Measurements from ENCODE around the gene NCOA5.
"Not testable (repeated sequence)": the region's sequence is repeated elsewhere in the genome, so short reads cannot be mapped to it uniquely, and the experiment has no call there.

NCOA5 gene

DNA sequence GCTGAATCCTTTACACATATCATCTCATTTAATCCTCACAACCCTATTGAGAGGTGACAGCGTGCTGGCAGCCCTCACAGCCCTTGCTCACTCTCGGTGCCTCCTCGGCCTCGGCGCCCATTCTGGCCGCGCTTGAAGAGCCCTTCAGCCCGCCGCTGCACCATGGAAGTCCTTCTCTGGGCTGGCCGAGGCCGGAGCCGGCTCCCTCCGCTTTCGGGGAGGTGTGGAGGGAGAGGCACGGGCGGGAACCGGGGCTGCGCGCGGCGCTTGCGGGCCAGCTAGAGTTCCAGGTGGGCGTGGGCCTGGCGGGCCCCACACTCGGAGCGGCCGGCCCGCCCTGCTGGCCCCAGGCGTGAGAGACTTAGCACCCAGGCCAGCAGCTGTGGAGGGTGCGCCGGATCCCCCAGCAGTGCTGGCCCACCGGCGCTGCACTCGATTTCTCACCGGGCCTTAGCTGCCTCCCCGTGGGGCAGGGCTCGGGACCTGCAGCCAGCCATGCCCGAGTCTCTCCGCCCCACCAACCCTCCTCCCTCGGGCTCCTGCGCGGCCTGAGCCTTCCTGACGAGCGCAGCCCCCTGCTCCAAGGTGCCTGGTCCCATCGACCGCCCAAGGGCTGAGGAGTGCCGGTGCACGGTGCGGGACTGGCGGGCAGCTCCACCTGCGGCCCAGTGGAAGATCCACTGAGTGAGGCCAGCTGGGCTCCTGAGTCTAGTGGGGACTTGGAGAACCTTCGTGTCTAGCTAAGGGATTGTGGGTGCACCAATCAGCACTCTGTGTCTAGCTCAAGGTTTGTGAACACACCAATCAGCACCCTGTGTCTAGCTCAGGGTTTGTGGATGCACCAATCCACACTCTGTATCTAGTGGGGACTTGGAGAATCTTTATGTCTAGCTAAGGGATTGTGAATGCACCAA, 2.1 kb upstream of the NCOA5 start:
- not testable (repeated sequence) for DNase-seq (ENCODE audit: low read depth)

DNA sequence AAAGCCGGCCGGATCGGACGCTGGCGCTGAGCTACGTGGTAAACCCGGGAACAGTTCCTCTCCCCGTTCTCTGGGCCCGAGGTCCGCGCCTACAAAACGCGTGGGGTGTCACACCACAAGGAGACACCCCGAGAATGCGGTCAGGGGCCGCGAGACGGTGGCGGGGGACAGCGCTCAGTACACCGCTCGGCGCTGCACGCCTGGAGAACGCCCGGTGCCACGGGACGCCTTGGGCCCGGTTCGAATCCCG, 670 bp downstream of the NCOA5 start:
- no peak for DNase-seq (ENCODE audit: low read depth)

DNA sequence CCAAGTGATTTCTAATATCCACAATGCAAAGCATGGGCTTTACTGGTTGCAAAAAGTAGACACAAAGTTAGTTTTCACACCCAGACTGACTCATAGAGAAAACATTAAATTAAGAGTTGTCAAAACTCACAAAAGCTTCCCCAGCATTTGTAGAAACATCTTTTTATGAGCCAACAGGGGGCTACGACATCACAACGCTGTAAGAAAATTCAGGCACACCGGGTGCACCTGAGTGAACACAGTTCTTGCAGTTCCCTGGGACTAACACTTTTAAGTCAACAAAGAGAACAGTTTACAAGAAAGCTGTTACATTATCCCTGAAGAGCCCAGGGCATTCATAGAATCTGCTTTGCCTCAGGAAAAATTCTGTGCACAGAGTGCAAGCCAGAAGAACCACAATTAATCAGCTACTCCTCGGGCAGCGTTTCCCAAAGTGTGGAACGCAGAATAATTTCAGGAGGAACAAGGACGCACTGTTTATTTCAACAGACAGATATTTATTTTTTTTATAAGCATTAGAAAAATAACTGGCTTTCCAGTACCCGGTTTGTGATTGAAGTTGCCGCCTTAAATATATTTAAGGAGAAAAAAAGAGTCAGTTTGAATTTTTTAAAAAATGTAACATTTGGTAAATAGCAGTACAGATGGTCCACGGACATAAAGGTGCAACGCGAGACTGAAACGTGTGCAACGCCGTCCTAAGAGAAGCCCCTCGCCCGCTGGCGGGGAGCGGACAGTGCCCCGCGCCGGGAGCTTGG, 1.2 kb downstream of the NCOA5 start:
- DNase-seq (ENCODE audit: low read depth), result peak; percentile 24

DNA sequence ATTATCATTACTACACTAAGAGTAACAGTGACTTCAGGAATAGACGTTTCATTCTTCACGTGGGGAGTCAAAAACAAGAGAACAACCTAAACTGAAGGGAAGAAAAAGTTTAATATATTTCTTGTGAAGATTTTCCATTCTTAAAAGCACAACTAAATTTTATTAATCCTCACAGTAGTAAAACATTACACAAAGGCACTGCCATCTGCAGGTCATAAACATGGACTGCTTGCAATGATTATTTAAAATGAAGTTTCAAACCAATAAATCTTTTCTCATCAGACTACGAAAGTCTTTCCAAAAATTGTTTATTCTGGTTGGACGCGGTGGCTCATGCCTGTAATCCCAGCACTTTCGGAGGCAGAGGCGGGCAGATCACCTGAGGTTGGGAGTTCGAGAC, 2.6 kb downstream of the NCOA5 start:
- peak; percentile 14 for DNase-seq (ENCODE audit: low read depth)

DNA sequence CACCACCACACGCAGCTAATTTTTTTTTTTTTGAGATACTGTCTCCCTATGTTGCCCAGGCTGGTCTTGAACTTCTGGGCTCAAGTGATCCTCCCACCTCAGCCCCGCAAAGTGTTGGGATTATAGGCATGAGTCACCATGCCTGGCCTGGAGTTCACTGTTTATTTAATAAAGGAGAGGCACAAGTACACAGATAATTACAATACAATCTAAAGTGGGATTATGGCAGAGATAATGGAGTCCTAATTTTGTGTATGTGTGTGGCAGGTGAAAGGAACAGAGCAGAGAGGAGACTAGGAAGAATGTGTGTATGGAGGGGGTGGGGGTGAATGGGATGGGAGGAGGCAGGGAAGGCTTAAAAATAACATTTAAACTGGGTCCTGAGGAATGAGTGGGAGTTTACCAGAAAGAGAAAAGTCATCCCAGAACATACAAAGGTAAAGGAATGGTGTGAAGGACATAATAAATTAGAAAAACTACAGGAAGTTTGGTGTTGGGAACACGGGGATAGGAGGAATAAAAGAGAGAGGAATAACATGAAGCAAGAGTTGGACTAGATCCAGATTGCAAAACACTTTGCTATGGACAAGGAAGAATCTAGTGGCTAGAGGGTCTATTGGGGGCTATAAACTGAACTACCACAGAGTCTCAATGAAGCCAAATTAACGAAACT, 4.4 kb downstream of the NCOA5 start:
- peak; percentile 21 for DNase-seq (ENCODE audit: low read depth)

DNA sequence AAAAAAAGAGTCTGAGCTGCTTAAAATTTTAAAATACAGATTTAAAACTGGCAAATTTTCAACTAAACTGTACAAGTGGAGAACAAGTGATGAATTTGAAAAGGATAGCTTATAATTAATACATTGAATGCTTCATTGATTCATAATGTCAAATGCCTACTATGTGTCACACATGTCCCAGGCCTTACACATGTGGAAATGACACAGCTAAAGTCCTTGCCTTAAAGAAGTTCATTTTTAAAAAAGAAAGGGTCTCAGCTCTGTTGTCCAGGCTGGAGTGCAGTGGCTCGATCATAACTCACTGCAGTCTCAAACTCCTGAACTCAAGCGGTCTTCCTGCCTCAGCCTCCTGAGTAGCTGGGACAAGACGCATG, 5.0 kb downstream of the NCOA5 start:
- DNase-seq (ENCODE audit: low read depth), result no peak

DNA sequence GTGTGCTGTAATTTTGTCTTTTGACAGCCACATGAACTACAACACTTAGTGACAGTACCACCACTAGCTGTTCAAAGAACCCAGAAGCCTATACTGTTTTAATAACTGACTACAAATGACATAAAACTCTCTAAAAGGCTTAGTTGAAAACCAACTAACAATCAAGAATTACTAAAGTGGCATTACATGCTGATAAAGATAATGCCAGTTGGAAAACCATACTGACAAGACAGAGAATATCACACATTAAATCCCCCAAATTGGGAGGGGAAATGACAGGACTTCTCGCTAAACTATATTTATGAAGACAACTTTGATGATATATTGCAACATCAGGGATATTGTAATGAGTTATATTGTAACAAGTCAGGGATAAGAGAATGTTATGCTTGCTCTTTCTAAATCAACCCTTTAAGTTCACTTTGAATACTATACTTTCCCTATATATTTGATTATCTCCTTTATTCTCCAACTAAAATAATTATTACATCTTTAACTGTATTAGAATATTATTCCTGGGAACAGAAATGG, 6.2 kb downstream of the NCOA5 start:
- no peak for DNase-seq (ENCODE audit: low read depth)

DNA sequence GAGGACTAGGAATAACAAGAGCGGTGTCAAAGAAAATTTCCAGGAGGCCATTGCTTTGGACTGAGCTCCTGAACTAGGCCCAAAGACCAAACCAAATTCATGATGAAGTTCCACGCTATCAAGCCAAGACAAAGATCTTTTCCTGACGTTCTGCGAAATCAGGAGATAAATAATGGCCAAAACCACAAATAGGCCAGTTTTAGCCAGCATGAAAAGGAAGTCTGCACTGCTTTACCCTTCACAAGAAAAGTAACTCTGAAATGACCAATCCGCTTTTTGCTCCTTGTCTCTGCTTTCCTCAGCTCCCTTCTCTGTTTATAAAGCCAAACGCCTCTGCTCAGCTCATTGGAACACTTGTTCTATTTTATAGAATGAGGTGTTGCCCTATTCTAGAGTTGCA, 6.7 kb downstream of the NCOA5 start:
- no peak for DNase-seq (ENCODE audit: low read depth)

DNA sequence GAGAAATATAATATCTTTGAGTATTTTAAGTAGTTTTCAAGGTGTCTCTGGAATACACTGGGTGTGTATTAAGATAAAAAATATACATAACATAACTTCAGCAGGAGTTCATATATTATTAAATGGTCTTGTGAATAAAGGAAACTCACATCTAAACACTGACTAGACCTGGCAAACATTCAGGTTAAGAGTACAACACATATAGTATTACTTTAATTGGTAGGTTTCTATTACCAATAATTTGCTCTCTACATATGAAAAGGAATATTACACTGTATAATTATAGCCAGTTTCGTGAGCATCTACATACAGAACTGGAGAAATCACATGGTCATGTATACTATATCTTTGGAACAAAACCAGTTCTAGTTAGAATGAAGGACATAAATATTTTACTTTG, 8.7 kb downstream of the NCOA5 start:
- no peak for DNase-seq (ENCODE audit: low read depth)

DNA sequence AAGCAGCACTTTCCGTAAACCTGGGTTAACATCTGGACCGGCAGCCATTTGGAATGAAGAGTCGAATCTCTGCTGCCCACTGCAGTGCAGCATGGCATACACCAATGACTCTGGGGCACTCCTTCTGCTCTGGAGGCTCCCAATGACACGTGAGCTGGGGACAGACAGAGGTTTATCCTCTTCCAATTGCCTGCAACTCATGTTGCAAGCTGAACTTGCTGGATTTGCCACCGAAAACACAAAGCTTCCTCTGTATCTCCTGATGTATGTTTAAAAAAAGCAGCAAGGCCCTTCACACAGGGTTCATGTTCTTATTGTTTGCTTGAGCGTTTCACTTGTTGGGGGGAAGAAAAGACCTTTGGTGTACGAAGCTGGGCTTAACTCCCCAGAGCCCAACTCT, 10.8 kb downstream of the NCOA5 start:
- no peak for DNase-seq (ENCODE audit: low read depth)

DNA sequence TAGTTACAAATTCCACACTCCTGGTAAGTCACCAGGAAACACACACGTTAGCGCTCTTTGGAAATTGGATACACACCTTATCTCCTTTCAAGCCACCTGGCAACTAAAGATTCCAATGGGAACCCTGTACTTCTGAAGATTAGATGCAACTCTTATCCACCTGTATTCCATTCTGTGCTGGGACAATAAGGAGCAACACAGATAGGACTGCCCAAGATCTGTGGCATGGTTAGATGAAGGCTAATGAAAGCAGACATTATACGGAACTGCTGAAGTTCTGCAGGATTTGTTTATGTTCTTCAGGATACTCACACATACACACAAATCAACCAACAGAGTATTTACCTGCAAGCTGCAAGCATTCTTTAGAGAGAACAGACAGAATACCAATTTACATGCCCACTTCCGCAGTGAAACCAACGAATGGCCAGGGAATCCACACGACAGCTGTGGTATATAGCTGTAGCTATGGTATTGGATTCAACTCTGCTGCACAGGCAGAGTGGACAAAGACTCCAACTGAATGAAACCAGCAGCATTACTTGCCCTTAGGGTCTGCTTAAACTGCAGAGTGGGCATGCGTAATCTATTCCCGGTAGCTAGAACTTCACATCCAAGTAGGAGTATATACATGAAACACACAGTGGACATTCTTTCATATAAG, 12.0 kb downstream of the NCOA5 start:
- no peak for DNase-seq (ENCODE audit: low read depth)

DNA sequence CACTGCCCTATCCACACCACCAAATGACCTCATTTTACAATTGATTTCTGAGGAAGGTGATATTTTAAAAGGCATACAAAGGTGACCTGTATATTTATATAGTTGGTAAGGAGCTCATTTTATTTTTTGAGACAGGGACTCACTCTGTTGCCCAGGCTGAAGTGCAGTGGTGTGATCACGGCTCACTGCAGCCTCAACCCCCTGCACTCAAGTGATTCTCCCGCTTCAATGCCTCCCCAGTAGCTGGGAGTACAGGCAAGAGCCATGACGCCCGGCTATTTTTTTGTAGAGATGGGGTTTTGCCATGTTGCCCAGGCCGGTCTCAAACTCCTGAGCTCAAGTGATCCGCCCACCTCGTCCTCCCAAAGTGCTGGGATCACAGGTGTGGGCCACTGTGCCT, 13.0 kb downstream of the NCOA5 start:
- no peak for DNase-seq (ENCODE audit: low read depth)

DNA sequence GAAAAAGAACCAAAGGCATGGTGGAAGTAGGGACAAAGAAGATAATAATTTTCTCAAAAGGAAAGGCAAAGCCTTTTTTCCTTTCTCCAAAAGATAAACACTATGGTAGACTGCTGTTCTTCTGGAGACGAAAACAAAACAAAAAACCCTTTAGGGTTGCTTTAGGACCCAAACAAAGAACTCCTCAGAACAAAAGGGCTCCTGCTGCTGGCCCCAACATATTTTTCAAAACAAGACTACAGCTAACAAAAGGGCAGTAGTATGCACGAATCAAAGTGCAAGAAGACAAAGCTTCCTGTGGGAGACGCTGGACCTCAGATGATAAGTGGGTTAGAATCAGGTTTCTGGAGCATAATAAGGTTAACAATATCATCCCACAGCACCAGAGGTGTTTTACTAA, 15.8 kb downstream of the NCOA5 start:
- no peak for DNase-seq (ENCODE audit: low read depth)

DNA sequence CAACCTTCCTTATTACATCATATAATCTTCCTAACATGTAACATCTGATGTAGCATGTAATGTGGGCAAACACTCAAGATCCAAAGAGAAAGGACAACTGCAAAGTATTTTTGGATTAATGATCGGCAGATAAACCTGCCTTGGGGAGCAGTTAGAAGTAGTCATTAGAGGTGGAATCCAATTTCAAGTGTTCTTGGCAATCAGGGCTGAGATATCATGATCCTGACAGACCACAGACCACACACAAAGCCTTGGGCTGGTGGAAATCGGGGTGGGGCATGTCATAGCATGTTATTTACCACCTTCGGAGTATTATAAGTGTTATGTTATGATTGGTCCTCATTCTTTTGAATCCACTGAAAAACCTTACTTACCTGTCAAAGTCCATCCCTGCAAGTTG, 16.3 kb downstream of the NCOA5 start:
- DNase-seq (ENCODE audit: low read depth), result no peak

DNA sequence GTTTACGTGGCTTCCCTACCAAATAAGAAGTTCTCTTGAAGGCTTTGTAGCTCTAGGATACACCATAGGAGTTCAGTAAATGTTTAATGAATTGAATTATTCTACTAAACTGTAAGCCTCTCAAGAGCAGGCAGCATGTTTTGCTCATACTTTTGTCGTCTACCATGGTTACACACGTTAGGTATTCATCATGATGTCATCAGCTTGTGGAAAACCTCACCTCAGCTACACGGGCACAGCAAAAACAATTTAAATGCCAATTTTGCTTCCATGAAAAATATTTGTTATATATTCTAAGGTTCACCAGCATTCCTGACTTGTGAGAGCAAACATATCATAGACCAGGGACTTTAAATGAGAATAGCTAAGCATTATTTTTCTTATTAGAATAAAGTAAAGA, 16.7 kb downstream of the NCOA5 start:
- DNase-seq (ENCODE audit: low read depth), result no peak

DNA sequence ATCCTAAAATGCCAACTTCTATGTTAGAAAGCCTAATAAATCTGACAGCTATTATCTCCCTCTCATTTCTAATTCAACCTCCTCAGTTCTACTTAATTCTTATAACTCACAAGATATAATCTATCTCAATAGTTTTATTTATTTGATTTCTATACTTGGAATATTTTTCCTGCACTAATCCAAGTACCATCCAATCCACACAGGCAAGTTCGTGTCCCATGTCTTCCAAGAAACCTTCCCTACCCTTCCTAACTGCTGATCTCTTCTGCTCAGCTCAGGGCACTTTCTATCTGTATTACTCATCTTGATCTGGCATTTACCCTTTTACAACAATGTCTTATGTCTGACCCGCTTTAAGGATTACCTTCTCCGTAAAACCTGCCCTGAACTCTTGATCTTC, 18.2 kb downstream of the NCOA5 start:
- DNase-seq (ENCODE audit: low read depth), result no peak

DNA sequence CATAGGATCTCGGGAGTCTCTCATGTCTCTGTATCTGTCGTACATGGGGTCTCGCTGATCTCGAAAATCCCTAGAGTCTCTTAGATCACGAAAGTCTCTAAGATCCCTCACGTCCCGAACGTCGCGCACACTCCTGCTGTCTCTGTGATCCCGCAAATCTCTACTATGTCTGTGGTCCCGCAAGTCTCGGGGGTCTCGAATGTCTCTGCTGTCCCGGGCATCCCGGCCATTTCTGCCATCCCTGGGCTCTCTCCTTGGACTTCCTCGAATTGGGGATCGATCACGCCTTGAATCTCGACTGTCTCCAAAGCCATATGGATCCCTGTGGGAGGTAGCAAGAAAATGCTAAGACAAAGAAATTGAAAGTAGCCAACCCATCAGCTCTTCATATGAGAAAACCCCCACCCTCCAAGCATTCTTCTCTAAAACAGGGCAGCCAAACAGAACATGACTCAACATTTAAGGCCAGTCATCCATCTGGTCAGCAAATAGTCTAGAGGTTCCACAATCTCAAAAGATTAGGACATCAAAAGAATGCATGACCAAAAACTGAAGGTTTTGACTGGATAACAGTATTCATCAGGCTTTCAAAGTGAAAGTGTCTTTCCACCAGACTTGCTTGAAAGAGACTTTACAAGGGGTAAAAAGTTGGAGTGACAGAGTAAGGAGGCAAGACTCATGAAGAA, 19.4 kb downstream of the NCOA5 start:
- DNase-seq (ENCODE audit: low read depth), result peak; percentile 52

DNA sequence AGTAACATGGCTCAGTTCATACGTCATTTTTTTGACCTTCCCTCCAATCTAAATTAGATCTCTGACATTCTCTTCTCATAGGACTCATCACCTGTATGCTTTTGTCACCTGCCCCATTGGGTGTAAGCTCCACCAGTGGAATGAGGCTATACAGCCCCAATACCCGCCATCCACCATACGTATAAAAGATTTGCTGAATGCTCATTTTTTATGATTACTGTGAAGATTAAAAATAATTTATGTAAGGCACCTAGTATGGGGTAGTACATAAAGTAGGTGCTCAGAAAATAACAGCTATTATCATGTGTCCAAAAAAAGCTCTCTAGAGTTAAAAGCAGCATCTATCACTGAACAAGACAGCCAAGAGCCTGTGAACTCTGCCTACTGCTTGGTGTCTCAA, 24.1 kb downstream of the NCOA5 start:
- no peak for DNase-seq (ENCODE audit: low read depth)

DNA sequence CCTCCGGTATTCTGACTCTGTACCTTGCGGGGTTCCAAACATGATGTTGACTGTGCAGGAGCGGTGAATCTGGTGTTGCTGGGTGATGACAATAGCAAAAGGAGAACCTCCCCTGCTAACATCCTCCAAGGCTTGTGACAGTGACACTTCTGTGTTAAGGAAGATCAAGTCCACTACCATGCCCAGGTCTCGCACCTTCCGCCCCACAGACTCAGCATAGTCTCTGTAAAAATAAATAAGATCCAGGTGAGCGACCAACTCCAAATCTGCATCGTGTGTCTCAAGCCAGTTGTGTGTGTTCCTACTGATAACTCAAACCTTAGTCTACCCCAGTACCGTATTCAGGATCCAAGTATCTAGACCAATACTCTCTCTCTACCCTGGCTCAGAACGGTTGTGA, 24.8 kb downstream of the NCOA5 start:
- no peak for DNase-seq (ENCODE audit: low read depth)

DNA sequence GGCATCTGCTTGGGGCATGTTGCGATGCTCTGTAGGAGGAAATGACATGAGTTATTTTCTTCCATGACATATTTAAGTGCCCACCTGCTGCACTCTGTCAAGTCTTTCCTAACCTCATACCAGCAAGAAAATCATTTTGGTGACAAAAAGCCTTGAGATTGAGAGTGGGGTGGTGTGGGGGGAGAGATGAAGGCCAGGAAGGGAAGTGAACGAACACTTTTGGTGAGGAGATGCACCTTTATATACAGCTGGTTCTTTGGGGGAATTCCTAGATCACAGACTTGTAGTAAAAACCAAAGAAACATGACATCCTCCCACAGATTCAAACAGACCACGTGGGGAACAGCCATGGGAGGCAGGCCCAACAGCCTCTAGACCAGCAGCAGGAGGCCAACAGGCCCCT, 26.1 kb downstream of the NCOA5 start:
- no peak for DNase-seq (ENCODE audit: low read depth)

DNA sequence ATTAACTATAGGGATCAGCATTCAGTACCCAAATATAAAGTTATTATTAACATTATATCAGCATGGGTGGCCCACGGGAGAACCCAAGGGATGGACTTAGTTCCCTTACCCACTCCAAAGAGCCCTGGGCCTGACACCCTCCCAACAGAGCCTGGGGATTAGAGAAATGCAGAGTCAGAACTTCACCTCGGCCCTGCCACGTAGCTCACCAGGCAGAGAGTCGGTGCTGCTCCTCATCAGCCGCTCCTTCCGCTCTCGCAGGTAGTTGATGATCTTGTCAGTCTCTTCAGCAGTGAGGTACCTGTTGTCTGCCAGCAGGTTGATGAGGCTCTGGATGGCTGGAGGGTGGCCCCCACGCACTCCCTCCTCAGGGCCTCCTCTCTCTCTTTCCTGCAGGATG, 26.6 kb downstream of the NCOA5 start:
- no peak for DNase-seq (ENCODE audit: low read depth)

DNA sequence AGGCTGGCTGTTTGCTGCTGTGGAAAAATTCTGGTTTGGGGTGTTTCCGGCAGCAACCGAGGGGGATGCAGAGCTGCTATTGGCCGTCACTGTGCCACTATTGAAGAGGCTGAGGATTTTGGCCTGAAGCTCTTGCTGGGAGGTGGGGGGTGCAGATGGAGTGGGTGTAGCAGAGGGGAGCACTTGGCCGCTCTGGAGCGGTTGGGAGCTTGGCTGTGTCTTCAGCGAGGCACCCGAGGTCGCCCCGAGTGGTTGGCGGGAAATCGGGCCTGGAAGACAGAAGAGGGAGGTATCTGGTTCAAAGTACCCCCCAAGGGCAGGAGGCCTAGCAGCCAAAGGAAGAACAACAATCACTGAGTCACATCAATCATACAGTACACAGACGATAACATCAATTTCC, 27.1 kb downstream of the NCOA5 start:
- DNase-seq (ENCODE audit: low read depth), result no peak

Measured in fibroblast of gingiva (primary cell).